ENCODE data around the gene HECTD3.

The HECTD3 gene

GRCh38 chr1:45010855-45011811, at the start of gene HECTD3:
TSS of gene HECTD3 (minus strand) at chr1:45011324. CDS start at chr1:45011257, 67 bp downstream.
- DNase-seq = peak; percentile 92

GRCh38 chr1:45059829-45060228, 48.7 kb upstream of the HECTD3 start:
- no peak for DNase-seq

- no peak for DNase-seq
Observed at GRCh38 chr1:45057542-45057941, 46.4 kb upstream of the HECTD3 start.

GRCh38 chr1:45051005-45051772, 40.1 kb upstream of the HECTD3 start:
- DNase-seq = no peak

- DNase-seq = no peak
Observed at GRCh38 chr1:45047032-45047431, 35.9 kb upstream of the HECTD3 start.

GRCh38 chr1:45044916-45045315, 33.8 kb upstream of the HECTD3 start:
- no peak for DNase-seq

GRCh38 chr1:45043094-45043493, 32.0 kb upstream of the HECTD3 start:
- no peak for DNase-seq

GRCh38 chr1:45040297-45040696, 29.2 kb upstream of the HECTD3 start:
- no peak for DNase-seq

GRCh38 chr1:45038661-45039364, 27.7 kb upstream of the HECTD3 start:
- no peak for DNase-seq

- no peak for DNase-seq
Observed at GRCh38 chr1:45038240-45038639, 27.1 kb upstream of the HECTD3 start.

GRCh38 chr1:45037456-45037855, 26.3 kb upstream of the HECTD3 start:
- no peak for DNase-seq

GRCh38 chr1:45035631-45036301, 24.6 kb upstream of the HECTD3 start:
- no peak for DNase-seq

GRCh38 chr1:45033356-45033755, 22.2 kb upstream of the HECTD3 start:
- no peak for DNase-seq

- DNase-seq = no peak
Observed at GRCh38 chr1:45032837-45033236, 21.7 kb upstream of the HECTD3 start.

- DNase-seq = no peak
Observed at GRCh38 chr1:45026446-45026845, 15.3 kb upstream of the HECTD3 start.

GRCh38 chr1:45023663-45024062, 12.5 kb upstream of the HECTD3 start:
- no peak for DNase-seq

- DNase-seq = peak; percentile 82
Observed at GRCh38 chr1:45018599-45019230, 7.6 kb upstream of the HECTD3 start.

- DNase-seq = no peak
Observed at GRCh38 chr1:45016767-45017166, 5.6 kb upstream of the HECTD3 start.

GRCh38 chr1:45016090-45016697, 5.1 kb upstream of the HECTD3 start:
- no peak for DNase-seq

- no peak for DNase-seq
Observed at GRCh38 chr1:45015683-45016082, 4.6 kb upstream of the HECTD3 start.

GRCh38 chr1:45014321-45015028, 3.4 kb upstream of the HECTD3 start:
- peak; percentile 91 for DNase-seq
